HEK293 (cell line): ENCODE measurements around the gene SMPDL3A.

ENCODE experiments used
- BCL11A ChIP-seq: fragments of 450-650 bp; formaldehyde crosslinking; IDR thresholded peaks from 2 replicates; pipeline ENCODE4 v1.5.1; 2016; ENCODE audit warnings: low read depth, missing biosample characterization, missing genetic modification characterization
- GLIS1 ChIP-seq: fragments of 450-650 bp; formaldehyde crosslinking; IDR thresholded peaks from 2 replicates; pipeline ENCODE4 v1.5.1; 2016; ENCODE audit warnings: missing biosample characterization, missing genetic modification characterization
- KLF8 ChIP-seq: fragments of 450-650 bp; formaldehyde crosslinking; IDR thresholded peaks from 2 replicates; pipeline ENCODE4 v1.5.1; 2016; ENCODE audit warnings: missing biosample characterization, missing genetic modification characterization
- PATZ1 ChIP-seq: fragments of 450-650 bp; formaldehyde crosslinking; IDR thresholded peaks from 2 replicates; pipeline ENCODE4 v1.5.1; 2016; ENCODE audit warnings: missing biosample characterization, missing genetic modification characterization
- SCRT2 ChIP-seq: fragments of 450-650 bp; formaldehyde crosslinking; IDR thresholded peaks from 2 replicates; pipeline ENCODE4 v1.5.1; 2016; ENCODE audit warnings: missing biosample characterization, missing genetic modification characterization
- SP2 ChIP-seq: fragments of 450-650 bp; formaldehyde crosslinking; IDR thresholded peaks from 2 replicates; pipeline ENCODE4 v1.5.1; 2016; ENCODE audit warnings: missing biosample characterization, missing genetic modification characterization
- YY2 ChIP-seq: fragments of 450-650 bp; formaldehyde crosslinking; IDR thresholded peaks from 2 replicates; pipeline ENCODE4 v1.5.1; 2016; ENCODE audit warnings: missing biosample characterization, missing genetic modification characterization
- ZNF155 ChIP-seq: fragments of 450-650 bp; formaldehyde crosslinking; IDR thresholded peaks from 2 replicates; pipeline ENCODE4 v1.5.1; 2016; ENCODE audit warnings: missing biosample characterization, missing genetic modification characterization
- ZNF169 ChIP-seq: fragments of 450-650 bp; formaldehyde crosslinking; IDR thresholded peaks from 2 replicates; pipeline ENCODE4 v1.5.1; 2016; ENCODE audit warnings: missing biosample characterization, missing genetic modification characterization
- ZNF174 ChIP-seq: fragments of 450-650 bp; formaldehyde crosslinking; IDR thresholded peaks from 2 replicates; pipeline ENCODE4 v1.5.0; 2017; ENCODE audit warnings: missing biosample characterization, mild to moderate bottlenecking, missing genetic modification characterization
- ZNF211 ChIP-seq: fragments of 450-650 bp; formaldehyde crosslinking; IDR thresholded peaks from 2 replicates; pipeline ENCODE4 v1.5.1; 2016; ENCODE audit warnings: low read depth, missing biosample characterization, missing genetic modification characterization
- ZNF23 ChIP-seq: fragments of 450-650 bp; formaldehyde crosslinking; IDR thresholded peaks from 2 replicates; pipeline ENCODE4 v1.5.1; 2016; ENCODE audit warnings: missing biosample characterization, missing genetic modification characterization, borderline replicate concordance
- ZNF274 ChIP-seq, 2 experiments: fragments of 200-500 bp in 1 of 2; fragments of 450-650 bp in 1 of 2; sonication (Bioruptor generic) in 1 of 2; formaldehyde crosslinking in 1 of 2; IDR thresholded peaks; 2 replicates each; pipeline versions ENCODE4 v1.5.1 to v1.6.1; 2014 to 2016; ENCODE audit warnings: borderline replicate concordance in 1 of 2, inconsistent platforms in 1 of 2, low read length in 1 of 2, missing biosample characterization in 1 of 2, missing genetic modification characterization in 1 of 2
- ZNF433 ChIP-seq: fragments of 450-650 bp; formaldehyde crosslinking; IDR thresholded peaks from 2 replicates; pipeline ENCODE4 v1.5.1; 2016; ENCODE audit warnings: missing biosample characterization, missing genetic modification characterization, low read depth
- ZNF48 ChIP-seq: fragments of 450-650 bp; formaldehyde crosslinking; IDR thresholded peaks from 2 replicates; pipeline ENCODE4 v1.5.1; 2016; ENCODE audit warnings: missing biosample characterization, missing genetic modification characterization
- ZNF529 ChIP-seq: fragments of 450-650 bp; formaldehyde crosslinking; IDR thresholded peaks from 2 replicates; pipeline ENCODE4 v1.5.1; 2017; ENCODE audit warnings: missing genetic modification characterization, missing biosample characterization; ENCODE audit not compliant: insufficient replicate concordance
- ZNF555 ChIP-seq: fragments of 450-650 bp; formaldehyde crosslinking; conservative IDR thresholded peaks from 2 replicates; pipeline ENCODE4 v1.5.1; 2017; ENCODE audit warnings: missing biosample characterization, mild to moderate bottlenecking, missing genetic modification characterization, inconsistent platforms
- ZNF571 ChIP-seq: fragments of 450-650 bp; formaldehyde crosslinking; IDR thresholded peaks from 2 replicates; pipeline ENCODE4 v1.5.0; 2017; ENCODE audit warnings: missing biosample characterization, missing genetic modification characterization
- ZNF596 ChIP-seq: fragments of 450-650 bp; IDR thresholded peaks from 2 replicates; pipeline ENCODE4 v1.5.0; 2018; ENCODE audit warnings: missing biosample characterization, mild to moderate bottlenecking, missing genetic modification characterization, moderate library complexity
- ZNF664 ChIP-seq: fragments of 450-650 bp; formaldehyde crosslinking; IDR thresholded peaks from 2 replicates; pipeline ENCODE4 v1.5.1; 2016; ENCODE audit warnings: missing biosample characterization, missing genetic modification characterization
- ZNF747 ChIP-seq: fragments of 450-650 bp; formaldehyde crosslinking; IDR thresholded peaks from 2 replicates; pipeline ENCODE4 v1.5.1; 2016; ENCODE audit warnings: missing biosample characterization, missing genetic modification characterization
- ZNF777 ChIP-seq: fragments of 450-650 bp; formaldehyde crosslinking; IDR thresholded peaks from 2 replicates; pipeline ENCODE4 v1.5.1; 2017; ENCODE audit warnings: missing biosample characterization, missing genetic modification characterization, borderline replicate concordance
- ZSCAN5A ChIP-seq: fragments of 450-650 bp; formaldehyde crosslinking; IDR thresholded peaks from 2 replicates; pipeline ENCODE4 v1.5.1; 2016; ENCODE audit warnings: missing biosample characterization, missing genetic modification characterization
- TF ChIP-seq, protein P1 (sequence below): fragments of 450-650 bp; formaldehyde crosslinking; IDR thresholded peaks from 2 replicates; pipeline ENCODE4 v1.5.1; 2016; ENCODE audit warnings: missing biosample characterization, missing genetic modification characterization
- TF ChIP-seq, protein P2 (sequence below): fragments of 450-650 bp; formaldehyde crosslinking; conservative IDR thresholded peaks from 2 replicates; pipeline ENCODE4 v1.5.1; 2016; ENCODE audit warnings: low read depth, missing biosample characterization, missing genetic modification characterization
- TF ChIP-seq, protein P3 (sequence below): fragments of 450-650 bp; formaldehyde crosslinking; IDR thresholded peaks from 2 replicates; pipeline ENCODE4 v1.5.1; 2016; ENCODE audit warnings: missing biosample characterization, missing genetic modification characterization, borderline replicate concordance

The SMPDL3A gene

DNA sequence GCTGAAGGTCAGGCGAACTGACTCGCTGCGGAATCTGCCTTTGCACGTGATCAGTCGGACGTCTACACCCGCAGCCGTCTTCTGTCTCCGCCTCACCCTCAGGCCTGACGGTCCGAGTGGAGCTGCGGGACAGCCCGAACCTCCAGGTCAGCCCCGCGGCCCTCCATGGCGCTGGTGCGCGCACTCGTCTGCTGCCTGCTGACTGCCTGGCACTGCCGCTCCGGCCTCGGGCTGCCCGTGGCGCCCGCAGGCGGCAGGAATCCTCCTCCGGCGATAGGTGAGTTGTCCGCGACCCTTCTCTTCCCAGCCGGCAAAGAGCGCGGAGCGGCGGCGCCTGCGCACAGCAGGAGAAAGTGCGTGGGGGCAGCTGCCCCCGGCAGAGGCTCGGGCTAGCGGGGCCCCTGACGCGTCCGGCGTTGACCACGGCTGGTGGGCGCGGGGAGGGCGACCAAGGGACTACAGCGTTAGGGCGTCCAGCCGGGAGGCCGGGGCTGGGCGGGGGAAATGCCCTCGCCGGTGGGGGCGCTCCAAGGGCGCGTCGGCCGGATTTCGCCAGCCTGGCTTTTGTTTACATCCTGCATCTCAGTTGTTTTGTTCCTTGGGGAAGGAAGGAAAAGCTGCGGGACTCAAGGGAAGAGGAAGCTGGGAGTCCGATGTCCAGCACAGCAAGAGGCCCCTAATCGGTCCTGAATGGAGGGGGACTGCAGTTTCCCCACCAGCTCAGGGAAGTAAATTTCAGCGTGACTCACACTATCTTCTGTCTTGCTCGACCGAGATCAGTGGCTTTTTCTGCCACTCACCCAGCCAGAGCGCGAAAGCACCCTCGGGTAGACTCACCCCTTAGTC, at the start of gene SMPDL3A (continued):
- TF ChIP-seq, protein P1, sequence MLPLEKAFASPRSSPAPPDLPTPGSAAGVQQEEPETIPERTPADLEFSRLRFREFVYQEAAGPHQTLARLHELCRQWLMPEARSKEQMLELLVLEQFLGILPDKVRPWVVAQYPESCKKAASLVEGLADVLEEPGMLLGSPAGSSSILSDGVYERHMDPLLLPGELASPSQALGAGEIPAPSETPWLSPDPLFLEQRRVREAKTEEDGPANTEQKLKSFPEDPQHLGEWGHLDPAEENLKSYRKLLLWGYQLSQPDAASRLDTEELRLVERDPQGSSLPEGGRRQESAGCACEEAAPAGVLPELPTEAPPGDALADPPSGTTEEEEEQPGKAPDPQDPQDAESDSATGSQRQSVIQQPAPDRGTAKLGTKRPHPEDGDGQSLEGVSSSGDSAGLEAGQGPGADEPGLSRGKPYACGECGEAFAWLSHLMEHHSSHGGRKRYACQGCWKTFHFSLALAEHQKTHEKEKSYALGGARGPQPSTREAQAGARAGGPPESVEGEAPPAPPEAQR (tag by site-specific recombination), result no peak
- TF ChIP-seq ZNF777 (tag by site-specific recombination) (peak; percentile 37; the same call in 1 of the 2 replicates), BCL11A (tag by site-specific recombination) (no peak), ZNF664 (tag by site-specific recombination) (no peak), ZNF48 (tag by site-specific recombination) (no peak), ZNF211 (tag by site-specific recombination) (no peak), GLIS1 (peak; percentile 77), PATZ1 (tag by site-specific recombination) (peak; percentile 98), YY2 (tag by site-specific recombination) (no peak), ZNF169 (tag by site-specific recombination) (no peak), ZNF155 (no peak), ZNF747 (tag by site-specific recombination) (no peak), ZNF23 (tag by site-specific recombination) (no peak), SP2 (tag by site-specific recombination) (peak; percentile 6; the same call in 1 of the 2 replicates), ZSCAN5A (tag by site-specific recombination) (no peak), ZNF596 (tag by site-specific recombination) (no peak), ZNF555 (tag by site-specific recombination) (no peak), ZNF529 (tag by site-specific recombination) (no peak), ZNF571 (tag by site-specific recombination) (no peak), ZNF433 (tag by site-specific recombination) (no peak), SCRT2 (tag by site-specific recombination) (peak; percentile 84), ZNF274 (IDR thresholded peaks at IDR 0.05; ENCODE audit: low read length) (no peak), ZNF274 (tag by site-specific recombination; IDR thresholded peaks at IDR 0.05; ENCODE audit: borderline replicate concordance) (no peak), ZNF174 (no peak), KLF8 (tag by site-specific recombination) (peak; percentile 48; the same call in 1 of the 2 replicates)
- TF ChIP-seq, protein P2, sequence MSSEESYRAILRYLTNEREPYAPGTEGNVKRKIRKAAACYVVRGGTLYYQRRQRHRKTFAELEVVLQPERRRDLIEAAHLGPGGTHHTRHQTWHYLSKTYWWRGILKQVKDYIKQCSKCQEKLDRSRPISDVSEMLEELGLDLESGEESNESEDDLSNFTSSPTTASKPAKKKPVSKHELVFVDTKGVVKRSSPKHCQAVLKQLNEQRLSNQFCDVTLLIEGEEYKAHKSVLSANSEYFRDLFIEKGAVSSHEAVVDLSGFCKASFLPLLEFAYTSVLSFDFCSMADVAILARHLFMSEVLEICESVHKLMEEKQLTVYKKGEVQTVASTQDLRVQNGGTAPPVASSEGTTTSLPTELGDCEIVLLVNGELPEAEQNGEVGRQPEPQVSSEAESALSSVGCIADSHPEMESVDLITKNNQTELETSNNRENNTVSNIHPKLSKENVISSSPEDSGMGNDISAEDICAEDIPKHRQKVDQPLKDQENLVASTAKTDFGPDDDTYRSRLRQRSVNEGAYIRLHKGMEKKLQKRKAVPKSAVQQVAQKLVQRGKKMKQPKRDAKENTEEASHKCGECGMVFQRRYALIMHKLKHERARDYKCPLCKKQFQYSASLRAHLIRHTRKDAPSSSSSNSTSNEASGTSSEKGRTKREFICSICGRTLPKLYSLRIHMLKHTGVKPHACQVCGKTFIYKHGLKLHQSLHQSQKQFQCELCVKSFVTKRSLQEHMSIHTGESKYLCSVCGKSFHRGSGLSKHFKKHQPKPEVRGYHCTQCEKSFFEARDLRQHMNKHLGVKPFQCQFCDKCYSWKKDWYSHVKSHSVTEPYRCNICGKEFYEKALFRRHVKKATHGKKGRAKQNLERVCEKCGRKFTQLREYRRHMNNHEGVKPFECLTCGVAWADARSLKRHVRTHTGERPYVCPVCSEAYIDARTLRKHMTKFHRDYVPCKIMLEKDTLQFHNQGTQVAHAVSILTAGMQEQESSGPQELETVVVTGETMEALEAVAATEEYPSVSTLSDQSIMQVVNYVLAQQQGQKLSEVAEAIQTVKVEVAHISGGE (tag by site-specific recombination), result peak; percentile 97
- TF ChIP-seq, protein P3, sequence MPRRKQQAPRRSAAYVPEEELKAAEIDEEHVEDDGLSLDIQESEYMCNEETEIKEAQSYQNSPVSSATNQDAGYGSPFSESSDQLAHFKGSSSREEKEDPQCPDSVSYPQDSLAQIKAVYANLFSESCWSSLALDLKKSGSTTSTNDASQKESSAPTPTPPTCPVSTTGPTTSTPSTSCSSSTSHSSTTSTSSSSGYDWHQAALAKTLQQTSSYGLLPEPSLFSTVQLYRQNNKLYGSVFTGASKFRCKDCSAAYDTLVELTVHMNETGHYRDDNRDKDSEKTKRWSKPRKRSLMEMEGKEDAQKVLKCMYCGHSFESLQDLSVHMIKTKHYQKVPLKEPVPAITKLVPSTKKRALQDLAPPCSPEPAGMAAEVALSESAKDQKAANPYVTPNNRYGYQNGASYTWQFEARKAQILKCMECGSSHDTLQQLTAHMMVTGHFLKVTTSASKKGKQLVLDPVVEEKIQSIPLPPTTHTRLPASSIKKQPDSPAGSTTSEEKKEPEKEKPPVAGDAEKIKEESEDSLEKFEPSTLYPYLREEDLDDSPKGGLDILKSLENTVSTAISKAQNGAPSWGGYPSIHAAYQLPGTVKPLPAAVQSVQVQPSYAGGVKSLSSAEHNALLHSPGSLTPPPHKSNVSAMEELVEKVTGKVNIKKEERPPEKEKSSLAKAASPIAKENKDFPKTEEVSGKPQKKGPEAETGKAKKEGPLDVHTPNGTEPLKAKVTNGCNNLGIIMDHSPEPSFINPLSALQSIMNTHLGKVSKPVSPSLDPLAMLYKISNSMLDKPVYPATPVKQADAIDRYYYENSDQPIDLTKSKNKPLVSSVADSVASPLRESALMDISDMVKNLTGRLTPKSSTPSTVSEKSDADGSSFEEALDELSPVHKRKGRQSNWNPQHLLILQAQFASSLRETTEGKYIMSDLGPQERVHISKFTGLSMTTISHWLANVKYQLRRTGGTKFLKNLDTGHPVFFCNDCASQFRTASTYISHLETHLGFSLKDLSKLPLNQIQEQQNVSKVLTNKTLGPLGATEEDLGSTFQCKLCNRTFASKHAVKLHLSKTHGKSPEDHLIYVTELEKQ, result no peak
